Activated CD4-positive, alpha-beta T cell treated with anti-CD3 and anti-CD28 coated beads, Interleukin-2, amount 50 U/mL, for 16 hours (primary cell): ENCODE results near the gene MORN4.
A peak's percentile ranks its signal among the peaks of the same experiment; 100 is the strongest.

Experiments
- DNase-seq: peaks from one replicate; pipeline ENCODE4 v3.0.0-alpha.2; 2020

The MORN4 gene

DNA sequence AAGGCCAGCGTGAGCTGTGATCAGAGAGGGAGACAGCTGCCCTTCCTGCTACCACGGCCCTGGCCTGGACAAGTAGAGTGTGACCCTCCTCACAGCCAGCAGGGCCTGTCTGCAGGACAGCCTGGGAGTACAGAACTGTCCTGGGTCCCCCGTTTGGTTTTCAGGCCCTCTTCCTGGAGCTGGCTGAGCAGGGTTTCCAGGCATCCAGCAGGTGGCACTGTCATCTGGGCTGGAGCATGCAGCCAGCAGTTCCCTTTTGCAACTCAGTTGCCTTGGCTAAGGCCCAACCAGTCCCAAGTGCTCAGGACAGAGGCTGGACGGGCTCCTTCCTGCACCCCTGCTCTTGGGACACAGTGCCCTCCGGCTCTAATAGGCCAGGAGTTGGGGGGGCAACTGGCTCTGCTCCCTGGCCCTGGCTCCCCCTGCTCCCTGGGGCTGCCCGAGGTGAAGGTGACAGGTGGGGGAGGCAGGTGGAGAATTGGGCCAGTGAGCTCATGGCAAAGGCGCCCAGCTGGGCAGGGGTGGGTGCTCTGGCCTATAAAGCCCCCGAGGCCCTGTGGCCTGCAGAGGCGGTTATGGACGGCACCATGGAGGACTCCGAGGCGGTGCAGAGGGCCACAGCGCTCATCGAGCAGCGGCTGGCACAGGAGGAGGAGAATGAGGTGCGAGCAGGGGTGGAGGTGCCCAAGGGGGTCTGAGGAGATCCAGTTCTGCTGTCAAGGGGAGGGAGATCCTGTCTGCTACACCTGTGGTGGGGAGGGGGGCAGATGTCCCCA is 60.9 kb downstream of the MORN4 start, which contains the start of gene ANKRD2:
ANKRD2 (plus strand) TSS at position 566 of the 776 bp plus-strand sequence; CDS start at position 576, 10 bp downstream.
- DNase-seq, result peak; percentile 72

GRCh38 chr10:97571622-97572021 is 61.7 kb downstream of the MORN4 start:
- DNase-seq, result no peak

GRCh38 chr10:97570789-97571471 is 62.4 kb downstream of the MORN4 start:
- no peak for DNase-seq

DNA sequence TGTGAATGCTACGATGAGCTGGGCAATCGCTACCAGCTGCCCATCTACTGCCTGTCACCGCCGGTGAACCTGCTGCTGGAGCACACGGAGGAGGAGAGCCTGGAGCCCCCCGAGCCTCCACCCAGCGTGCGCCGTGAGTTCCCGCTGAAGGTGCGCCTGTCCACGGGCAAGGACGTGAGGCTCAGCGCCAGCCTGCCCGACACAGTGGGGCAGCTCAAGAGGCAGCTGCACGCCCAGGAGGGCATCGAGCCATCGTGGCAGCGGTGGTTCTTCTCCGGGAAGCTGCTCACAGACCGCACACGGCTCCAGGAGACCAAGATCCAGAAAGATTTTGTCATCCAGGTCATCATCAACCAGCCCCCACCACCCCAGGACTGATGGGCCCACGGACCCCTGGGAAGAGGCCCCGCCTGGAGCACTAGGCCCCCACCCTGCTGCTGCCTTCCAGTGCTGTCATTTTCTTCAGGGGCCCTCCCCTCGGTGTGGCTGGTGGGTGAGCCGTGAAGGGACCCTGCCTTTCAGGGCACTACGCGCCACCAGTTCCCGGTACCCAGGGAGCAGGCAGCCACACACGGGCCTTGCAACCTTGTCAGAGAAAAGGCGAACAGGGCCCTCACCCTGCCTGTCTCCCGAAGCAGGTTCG is 63.0 kb downstream of the MORN4 start:
- DNase-seq, result no peak

GRCh38 chr10:97567891-97568290 is 65.4 kb downstream of the MORN4 start:
- no peak for DNase-seq

DNA sequence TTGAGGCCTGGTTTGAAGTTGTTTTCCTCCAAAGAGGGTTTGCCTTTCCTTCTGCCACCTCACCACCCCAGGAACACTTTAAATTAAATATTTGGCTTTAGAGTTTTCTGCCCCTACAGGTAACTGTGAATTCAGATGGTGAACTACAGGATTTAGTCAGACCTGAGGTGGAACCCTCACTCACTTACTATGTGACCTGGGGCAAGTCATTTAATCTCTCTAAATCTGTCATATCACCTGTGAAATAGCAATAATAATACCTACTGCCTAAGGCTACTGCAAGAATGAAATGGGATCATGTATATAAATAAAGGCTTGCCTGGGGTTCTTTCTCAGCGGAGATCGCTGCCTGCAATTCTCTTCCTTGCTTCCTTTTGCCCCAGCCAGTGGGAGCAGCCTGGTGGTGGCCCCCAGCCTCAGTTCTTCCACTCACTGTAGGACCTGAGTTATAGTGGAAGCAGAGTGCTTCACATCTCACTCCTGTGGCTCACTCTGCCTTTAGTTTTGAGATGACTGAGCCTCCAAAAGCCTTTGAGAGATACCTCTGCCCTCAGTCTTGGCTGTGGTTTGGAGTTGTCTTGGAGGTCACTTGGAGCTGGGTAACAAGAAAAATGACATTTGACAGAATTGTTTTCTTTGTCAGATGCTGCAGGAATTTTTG is 66.8 kb downstream of the MORN4 start:
- peak; percentile 71 for DNase-seq

GRCh38 chr10:97564776-97565175 is 68.5 kb downstream of the MORN4 start:
- no peak for DNase-seq
